ENCODE data around the gene GPN1.
"Not testable (repeated sequence)": the region's sequence is repeated elsewhere in the genome, so short reads cannot be mapped to it uniquely, and the experiment has no call there.

The GPN1 gene

DNA sequence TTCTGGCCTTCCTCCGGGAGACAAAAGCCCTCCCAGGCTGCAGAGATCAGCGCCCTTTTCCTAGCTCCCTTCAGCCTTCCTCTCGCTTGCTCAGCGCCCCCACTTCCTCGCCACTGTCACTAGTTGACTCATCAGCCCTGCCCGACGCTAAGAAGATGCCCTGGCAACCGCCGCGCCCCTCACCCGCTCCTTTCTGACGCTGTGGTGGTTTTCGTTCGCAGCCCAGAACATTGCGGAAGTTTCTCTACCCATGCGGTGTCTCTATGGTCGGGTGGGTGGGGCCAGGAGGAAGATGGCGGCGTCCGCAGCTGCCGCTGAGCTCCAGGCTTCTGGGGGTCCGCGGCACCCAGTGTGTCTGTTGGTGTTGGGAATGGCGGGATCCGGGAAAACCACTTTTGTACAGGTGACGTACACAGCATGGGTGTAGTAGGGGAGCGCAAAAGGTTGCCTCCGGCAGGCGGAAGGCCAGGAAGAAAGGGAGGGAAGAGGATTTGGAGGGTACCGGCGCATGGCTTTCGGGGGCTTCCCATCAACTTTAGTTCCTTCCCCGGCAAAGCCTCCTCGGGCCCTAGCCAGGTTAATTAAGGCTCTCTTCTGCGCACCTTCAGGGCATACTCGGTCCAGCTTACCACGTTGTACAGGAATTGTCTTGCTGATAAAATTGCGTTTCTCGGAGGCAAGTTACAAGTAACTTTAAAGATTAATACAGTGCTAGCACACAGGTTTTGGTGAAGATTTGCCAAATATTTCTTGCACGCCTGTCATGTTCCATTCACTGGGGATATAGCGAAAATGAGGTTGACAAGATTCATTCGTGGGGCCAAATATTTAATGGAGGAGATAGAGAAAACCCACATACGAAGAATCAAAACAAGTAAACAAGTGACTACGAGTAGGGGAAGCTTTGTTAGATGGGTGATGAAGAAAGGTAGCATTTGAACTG is at the start of gene GPN1, which contains the start of gene CCDC121:
TSS of gene GPN1 (plus strand) at position 284 of the 943 bp plus-strand sequence. CDS start at position 293, 9 bp downstream.
TSS of gene CCDC121 (minus strand) at position 246 of the 943 bp plus-strand sequence. CDS start 1,213 bp downstream, outside the sequence.
- DNase-seq = peak; percentile 92

DNA sequence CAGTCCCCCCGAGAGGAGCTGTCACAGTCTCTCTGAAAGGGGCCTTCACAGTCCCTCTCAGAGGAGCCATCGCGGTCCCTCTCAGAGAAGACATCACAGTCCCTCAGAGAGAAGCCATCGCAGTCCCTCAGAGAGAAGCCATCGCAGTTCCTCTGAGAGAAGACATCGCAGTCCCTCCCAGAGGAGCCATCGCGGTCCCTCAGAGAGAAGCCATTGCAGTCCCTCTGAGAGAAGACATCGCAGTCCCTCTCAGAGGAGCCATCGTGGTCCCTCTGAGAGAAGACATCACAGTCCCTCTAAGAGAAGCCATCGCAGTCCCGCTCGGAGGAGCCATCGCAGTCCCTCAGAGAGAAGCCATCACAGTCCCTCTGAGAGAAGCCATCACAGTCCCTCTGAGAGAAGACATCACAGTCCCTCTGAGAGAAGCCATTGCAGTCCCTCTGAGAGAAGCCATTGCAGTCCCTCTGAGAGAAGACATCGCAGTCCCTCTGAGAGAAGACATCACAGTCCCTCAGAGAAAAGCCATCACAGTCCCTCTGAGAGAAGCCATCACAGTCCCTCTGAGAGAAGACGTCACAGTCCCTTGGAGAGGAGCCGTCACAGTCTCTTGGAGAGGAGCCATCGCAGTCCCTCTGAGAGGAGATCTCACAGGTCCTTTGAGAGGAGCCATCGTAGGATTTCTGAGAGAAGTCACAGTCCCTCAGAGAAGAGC is 47.3 kb upstream of the GPN1 start:
- no peak for DNase-seq

DNA sequence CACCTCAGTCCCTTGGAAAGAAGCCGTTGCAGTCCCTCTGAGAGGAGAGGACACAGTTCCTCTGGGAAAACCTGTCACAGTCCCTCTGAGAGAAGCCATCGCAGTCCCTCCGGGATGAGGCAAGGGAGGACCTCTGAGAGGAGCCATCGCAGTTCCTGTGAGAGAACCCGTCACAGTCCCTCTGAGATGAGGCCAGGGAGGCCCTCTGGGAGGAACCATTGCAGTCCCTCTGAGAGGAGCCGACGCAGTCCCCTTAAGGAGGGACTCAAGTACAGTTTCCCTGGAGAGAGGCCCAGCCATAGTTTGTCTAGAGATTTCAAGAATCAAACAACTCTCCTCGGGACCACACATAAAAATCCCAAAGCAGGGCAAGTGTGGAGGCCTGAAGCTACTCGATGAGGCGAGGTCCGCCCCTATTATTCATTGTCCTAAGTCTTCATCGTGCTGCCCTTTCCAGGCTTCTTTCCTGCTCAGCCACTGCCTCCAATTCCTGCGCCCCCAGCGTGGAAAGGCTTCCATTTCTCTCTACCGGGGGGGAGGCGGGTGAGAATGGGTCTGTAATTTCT is 46.6 kb upstream of the GPN1 start:
- no peak for DNase-seq

DNA sequence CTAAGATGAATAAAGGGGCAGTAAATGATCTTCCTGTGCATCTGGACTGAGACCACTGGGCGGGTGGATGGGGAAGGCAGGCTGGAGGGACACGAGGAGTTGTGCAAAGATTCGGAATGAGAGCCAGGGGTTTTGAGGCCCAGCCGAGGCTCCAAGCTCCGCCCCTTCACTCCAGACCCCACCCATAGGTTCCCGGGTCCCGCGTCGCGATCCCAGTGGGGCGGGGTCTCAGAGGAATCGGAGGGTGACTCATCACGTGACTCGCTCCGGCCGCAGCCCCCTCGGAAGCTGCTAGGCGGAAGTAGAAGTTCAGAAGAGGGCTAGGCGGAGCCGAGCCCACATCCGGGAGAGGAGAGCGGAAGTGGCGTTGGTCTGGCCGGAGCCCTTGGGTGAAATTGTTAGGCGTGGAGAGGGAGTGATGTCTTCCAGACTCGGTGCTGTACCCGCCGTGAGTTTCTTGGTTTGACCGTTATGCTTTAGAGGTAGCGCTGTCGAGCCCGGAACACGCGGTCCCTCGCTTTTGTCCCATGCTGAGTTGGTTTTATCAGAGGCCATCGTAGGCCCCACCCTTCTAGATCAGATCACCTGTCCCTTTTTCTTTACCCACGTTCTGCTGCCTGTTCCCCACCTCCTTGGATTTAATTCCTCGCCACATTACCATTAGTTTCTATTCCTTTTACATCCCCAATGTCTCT is 46.0 kb upstream of the GPN1 start, which contains the start of gene ZNF512:
TSS of gene ZNF512 (plus strand) at position 348 of the 695 bp plus-strand sequence. CDS start at position 419, 71 bp downstream.
- peak; percentile 93 for DNase-seq

DNA sequence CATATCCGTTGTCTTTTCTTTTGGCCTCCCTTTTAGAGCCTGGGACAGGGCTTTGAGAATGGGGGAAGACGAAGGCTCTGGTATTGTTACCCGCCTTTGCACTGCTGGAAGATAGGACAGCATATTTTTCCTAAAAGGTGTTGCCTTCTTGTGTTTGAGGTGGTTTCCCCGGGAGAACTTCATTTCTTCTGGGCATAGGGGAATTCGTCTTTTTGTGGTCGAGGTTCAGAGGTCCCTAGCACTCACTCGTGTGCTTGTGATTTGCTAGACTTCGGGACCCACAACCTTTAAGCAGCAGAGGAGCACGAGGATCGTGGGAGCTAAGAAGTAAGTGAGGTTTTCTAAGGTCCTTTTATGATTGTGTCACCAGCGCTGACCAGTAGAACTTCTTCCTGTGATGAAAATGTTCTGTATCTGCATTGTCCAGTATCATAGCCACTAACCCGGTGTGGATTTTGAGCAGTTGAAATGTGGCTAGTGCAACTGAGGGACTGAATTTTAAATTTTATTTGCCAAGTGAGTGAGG is 45.4 kb upstream of the GPN1 start:
- no peak for DNase-seq

DNA sequence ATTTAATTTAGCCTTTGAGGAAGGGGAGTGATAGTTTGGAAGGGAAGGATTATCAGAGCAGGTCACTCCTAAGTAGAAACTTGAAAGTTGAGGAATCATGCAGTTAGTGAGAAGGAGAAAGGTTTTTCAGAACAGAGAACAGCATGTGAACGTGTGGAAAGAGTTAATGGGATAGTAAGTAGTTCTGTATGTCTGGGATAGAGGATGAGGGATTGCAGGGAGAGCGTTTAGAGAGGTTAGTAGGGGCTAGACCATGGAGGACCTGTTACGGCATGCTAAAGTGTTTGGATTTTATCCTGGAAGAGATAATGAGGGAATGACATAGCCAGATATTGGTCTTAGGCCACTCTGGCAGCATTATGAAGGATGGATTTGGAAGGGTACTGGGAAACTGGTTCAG is 44.3 kb upstream of the GPN1 start:
- no peak for DNase-seq

DNA sequence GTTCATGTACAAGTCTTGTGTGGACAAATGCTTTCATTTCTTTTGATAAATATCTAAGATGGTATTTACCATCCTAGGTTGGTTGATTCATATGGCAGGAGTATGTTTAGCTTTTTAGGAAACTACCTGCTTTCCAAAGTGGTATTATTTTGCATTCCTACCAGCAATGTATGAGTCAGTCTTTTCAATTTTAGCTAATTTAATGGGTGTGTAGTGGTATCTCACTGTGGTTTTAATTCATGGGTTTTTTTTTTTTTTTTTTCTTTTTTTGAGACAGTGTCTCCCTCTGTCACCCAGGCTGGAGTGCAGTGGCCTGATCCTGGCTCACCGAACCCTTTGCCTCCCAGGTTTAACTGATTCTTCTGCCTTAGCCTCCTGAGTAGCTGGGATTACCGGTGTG is 41.8 kb upstream of the GPN1 start:
- no peak for DNase-seq

DNA sequence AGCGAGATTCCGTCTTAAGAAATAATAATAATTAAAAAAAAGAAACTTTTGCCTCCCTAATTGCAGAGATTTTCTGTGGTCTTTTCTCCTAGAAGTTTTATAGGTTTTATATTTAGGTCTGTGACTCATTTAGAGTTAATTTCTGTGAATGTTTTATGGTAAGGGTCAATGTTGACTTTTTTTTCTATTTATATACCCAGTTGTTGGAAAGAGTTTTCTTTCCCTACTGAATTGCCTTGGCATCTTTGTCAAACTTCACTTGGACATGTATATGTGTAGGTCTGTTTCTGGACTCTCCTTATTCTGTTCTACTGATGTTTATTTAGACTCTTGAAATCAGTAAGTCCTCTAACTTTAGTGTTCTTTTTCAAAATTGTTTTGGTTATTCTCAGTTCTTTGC is 40.5 kb upstream of the GPN1 start:
- DNase-seq = no peak

DNA sequence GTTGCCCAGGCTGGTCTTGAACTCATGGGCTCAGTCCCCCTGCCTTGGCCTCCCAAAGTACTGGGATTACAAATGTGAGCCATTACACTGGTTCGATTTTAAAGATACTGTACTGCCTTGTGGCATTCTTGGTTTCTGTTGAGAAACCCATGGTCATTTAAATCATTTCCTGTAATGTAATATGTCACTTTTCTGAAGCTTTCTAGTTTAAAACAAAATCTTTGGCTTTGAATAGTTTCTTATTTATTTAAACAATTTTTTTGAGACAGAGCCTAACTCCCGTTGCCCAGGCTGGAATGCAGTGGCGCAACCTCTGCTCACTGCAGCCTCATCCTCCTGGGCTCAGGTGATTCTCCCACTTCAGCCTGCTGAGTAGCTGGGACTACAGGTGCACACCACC is 37.1 kb upstream of the GPN1 start:
- no peak for DNase-seq

DNA sequence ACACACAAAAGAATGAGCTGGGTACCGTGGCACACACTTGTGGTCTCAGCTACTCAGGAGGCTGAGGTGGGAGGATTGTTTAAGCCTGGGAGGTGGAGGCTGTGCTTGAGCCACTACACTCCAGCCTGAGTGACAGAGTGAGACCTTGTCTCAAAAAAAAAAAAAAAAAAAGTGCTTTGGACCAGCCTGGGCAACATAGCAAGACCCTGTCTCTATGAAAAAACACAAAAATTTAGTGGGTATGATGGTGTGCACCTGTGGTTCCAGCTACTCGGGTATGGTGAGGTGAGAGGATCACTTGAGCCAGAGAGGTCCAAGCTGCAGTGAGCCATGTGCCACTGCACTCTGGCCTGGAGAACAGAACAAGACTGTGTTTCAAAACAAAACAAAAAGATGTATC is 35.6 kb upstream of the GPN1 start:
- no peak for DNase-seq

DNA sequence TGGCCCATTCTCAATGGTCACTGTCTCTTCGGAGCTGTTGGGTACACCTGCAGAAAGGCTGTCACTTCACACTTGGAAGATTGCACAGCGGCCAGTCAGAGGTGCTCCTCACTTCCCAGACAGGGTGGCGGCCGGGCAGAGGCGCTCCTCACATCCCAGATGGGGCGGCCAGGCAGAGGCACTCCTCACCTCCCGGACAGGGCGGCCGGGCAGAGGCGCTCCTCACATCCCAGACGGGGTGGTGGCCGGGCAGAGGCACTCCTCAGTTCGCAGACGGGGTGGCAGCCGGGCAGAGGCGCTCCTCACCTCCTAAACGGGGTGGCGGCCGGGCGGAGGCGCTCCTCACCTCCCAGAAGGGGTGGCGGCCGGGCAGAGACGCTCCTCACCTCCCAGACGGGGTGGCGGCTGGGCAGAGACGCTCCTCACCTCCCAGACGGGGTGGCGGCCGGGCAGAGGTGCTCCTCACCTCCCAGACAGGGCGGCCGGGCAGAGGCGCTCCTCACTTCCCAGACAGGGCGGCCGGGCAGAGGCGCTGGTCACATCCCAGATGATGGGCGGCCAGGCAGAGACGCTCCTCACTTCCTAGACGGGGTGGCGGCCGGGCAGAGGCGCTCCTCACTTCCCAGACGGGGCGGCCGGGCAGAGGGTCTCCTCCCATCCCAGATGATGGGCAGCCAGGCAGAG is 34.7 kb upstream of the GPN1 start:
- not testable (repeated sequence) for DNase-seq

DNA sequence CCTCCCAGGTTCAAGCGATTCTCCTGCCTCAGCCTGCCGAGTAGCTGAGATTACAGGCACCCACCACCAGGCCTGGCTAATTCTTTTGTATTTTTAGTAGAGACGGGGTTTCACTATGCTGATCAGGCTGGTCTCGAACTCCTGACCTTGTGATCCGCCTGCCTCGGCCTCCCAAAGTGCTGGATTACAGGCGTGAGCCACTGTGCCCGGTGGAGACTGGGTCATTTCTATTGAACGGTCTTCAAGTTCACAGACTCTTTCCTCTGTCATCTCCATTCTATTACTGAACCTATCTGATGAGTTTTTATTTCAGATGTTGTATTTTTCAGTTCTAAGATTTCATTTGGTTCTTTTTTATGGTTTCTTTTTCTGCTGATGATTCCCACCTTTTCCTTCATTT is 33.4 kb upstream of the GPN1 start:
- not testable (repeated sequence) for DNase-seq

DNA sequence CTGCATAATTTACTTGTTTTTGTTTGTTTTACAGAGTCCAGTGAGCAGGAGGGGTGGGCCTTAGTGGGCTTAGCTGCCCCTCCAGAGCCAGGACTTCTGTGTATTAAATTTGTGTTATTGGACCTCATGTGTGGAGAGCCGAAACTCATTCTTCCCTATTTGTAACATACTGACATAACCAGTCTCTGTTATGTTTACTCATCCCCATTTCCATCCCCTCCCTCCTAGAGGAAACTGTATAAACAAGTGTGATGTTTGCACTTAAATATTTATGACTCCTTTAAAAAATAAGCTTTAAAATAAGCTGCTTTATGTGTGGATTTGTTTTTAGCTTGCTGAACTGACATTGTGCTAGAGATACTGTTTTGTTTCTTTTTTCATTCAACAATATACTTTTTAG is 32.2 kb upstream of the GPN1 start:
- DNase-seq = no peak

DNA sequence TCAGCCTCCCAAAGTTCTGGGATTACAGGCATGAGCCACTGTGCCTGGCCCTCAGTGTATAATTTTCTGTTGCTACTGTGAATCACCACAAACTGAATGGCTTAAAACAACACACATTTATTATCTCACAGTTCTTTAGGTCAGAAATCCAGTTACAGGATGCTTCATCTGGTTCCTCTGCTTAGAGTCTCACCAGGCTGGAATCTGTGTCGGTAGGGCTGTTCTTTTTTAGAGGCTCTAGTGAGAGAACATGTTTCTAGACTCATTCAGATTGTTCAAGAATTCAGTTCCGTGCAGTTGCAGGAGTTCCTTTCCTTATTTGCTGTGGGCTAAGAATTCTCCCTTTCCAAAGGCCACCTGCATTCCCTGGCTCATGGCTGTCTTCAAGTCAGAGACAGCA is 22.2 kb upstream of the GPN1 start:
- no peak for DNase-seq

DNA sequence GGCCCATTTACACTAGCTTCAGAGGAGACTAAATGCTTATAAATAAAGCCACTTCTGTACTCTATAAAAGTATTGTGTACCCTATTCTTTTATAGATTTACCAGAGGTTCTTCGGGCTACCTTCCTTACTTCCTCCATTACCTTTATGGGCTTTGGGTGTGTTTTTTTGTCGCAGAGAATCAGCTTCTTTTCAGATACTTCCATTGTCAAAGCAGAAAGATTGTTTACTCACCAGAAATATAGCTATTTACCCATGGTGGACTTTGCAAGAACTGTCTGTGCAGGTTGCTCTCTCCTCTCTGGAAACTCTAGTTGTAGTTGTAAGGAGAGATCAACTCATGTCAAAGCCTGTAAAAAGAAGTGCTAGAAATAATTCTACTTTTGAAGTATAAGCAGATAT is 14.9 kb upstream of the GPN1 start:
- DNase-seq = no peak

DNA sequence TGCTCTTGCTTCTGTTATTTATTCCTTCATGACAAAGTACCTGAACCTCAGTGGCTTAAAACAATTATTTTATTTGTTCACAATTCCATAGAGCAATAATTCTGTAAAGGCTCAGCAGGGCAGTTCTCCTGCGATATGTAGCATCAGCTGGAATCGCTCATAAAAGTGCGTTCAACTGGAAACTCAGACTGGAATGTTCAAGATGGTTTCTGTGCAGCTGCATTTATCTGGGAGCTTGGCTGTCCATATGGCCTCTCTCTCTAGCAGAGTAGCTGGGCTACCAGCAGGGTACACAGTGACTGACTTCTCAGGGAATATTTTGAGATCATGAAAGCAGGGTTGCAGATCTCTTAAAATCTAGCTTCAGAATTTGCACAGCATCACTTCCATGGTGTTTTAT is 13.5 kb upstream of the GPN1 start:
- DNase-seq = no peak

DNA sequence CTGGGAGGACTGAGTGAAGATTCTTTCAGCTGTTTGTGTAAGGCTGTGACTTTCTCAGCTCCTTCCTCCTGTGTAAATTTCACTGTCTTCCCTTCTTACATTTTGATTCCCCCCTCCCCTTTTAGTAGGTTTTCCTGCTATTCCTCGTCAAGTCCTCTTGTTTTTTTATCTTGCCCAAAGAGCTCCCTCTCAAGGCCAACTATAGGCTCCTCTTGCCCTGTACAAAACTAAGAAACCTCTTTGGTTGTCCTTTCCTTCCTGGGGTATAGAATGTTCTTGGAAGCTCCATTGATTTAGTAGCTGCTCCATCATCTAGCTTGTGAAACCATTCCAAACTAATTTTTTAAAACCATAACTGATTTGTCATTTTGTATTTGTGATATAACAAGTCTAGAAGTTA is 7.3 kb upstream of the GPN1 start:
- no peak for DNase-seq

DNA sequence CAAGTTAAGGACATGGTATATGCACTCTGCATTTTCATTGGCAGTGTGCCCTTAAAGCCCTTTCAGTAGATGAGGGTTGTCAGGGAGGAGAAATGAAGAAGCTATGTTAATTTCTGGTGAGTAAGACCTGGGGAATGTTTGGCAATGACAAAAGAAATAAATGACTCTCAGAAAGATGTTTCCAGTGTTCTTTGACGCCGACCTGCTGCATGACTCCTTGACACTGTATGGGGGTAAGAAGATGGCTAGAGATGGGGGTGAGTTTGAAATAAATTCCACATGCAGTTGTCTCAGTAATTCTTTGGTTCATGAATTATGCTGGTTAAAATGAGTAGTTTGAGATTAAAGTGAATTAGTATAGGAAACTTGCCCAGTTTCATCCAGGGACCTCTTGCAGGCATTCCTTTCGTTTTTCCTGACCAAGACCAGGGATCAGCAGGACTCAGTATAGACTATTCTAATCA is 5.9 kb upstream of the GPN1 start:
- DNase-seq = no peak

DNA sequence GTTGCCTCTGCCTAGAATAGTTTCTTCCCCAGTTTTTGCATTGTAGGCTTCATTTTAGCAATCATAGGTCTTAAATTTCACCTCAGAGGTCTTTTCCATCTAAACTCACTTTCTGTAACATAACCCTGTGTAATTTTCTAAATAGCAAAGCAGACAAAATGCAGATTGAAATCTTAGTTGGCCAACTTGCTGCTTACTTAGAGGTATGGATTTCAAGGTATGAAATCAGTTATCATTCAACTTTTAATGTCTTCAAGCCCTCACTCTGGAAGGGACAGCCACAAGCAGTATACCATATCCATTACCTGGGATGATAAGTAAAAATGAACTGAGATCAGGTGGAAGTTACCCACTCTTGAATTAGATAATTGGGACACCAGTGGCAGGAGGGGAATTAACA is 3.9 kb upstream of the GPN1 start:
- DNase-seq = no peak

DNA sequence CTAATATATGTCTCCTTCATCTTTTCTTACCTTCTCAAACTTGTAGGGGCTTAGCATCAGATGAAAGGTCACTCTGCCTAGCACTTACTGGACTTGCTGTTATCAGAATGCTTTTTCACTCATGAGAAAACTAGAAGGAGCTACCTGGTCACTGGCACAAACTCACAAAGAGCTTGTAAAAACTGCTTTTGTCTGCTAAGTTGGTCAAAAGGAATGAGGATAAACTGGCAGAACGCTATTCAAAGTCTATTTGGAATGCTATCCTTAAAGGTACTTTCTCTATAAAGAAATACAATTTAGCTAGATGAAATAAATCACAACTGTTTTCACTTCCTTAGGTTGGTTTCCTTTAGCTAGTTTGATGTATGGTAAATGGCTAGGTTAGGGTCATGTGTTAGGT is 2.5 kb upstream of the GPN1 start:
- not testable (repeated sequence) for DNase-seq

DNA sequence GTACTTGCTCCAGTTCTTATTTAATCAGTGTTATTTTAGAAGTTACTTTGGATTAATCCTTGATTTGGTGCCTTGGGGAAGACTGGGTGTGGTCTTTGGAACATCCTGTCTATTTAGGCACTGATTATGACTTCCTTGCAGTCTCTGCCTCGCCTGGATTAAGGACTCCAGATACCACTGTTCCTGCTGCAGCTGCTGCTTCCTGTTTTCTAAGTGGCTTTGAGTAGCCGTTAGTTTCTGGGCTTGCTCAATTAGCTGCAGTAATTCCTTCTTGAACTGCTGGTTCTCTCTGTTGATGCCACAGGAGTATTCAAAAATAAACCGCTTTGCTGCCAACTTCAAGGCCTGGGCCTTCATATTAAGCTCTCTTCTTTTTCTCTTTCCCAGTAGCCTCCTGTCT is 1.9 kb upstream of the GPN1 start:
- not testable (repeated sequence) for DNase-seq

Data from femur (tissue), 1 donor.